ENCODE measurements around the gene UBTD2.

Gene UBTD2

GRCh38 chr5:172188033-172188892 lies 95.3 kb downstream of the UBTD2 start, which contains the start of gene STK10:
Gene STK10, minus strand, starts transcription at chr5:172188224. Its CDS starts 182 bp downstream, at chr5:172188042.
- peak within 1 kb of the TSS; percentile 70 for H3K4me2 ChIP-seq (ENCODE audit: low read length)
- peaks cover 29% of the 10 kb centered on the region for H3K4me1 ChIP-seq (ENCODE audit: low read length)
- peak within 1 kb of the TSS; percentile 57; the same call in 1 of the 2 replicates for H2AFZ ChIP-seq (ENCODE audit: low read depth, low read length)
- peak within 1 kb of the TSS; percentile 90 for H3K27ac ChIP-seq (ENCODE audit: low read length)
- peak within 1 kb of the TSS; percentile 89 for H3K4me3 ChIP-seq (ENCODE audit: low read length)
- no peaks in the 10 kb centered on the region for H3K9me3 ChIP-seq (ENCODE audit: insufficient read depth, low read length)
- no peaks in the 10 kb centered on the region for H3K27me3 ChIP-seq (ENCODE audit: low read depth, low read length)
- peaks cover 19% of the 10 kb centered on the region for H3K36me3 ChIP-seq (replicated peaks; ENCODE audit: low read depth, low read length)
- peaks cover 46% of the 10 kb centered on the region for H3K79me2 ChIP-seq (ENCODE audit: low read length)
- no peaks in the 10 kb centered on the region for H4K20me1 ChIP-seq (ENCODE audit: insufficient read depth, low read length)
- TF ChIP-seq EZH2phosphoT487 (IDR thresholded peaks at IDR 0.05; ENCODE audit: low read depth), result no peak
- TF ChIP-seq CTCF (IDR thresholded peaks at IDR 0.05; ENCODE audit: low read depth, low read length), result peak; percentile 90
- peak within 1 kb of the TSS; percentile 95 for H3K9ac ChIP-seq (ENCODE audit: low read length)

GRCh38 chr5:172187118-172188032 lies 96.2 kb downstream of the UBTD2 start:
- Histone ChIP-seq H3K4me3 (ENCODE audit: low read length) (peak overlapping the region; percentile 89), H3K4me2 (ENCODE audit: low read length) (peak overlapping the region; percentile 70), H3K79me2 (ENCODE audit: low read length) (peaks cover 55% of the 10 kb centered on the region), H3K36me3 (replicated peaks; ENCODE audit: low read depth, low read length) (peaks cover 23% of the 10 kb centered on the region), H2AFZ (ENCODE audit: low read depth, low read length) (peak overlapping the region; percentile 57; the same call in 1 of the 2 replicates), H3K4me1 (ENCODE audit: low read length) (peaks cover 29% of the 10 kb centered on the region), H3K9ac (ENCODE audit: low read length) (peak overlapping the region; percentile 95), H3K9me3 (ENCODE audit: insufficient read depth, low read length) (no peaks in the 10 kb centered on the region), H3K27ac (ENCODE audit: low read length) (peak overlapping the region; percentile 90), H4K20me1 (ENCODE audit: insufficient read depth, low read length) (no peaks in the 10 kb centered on the region), H3K27me3 (ENCODE audit: low read depth, low read length) (no peaks in the 10 kb centered on the region)
- 0 out of 2 replicates have a peak, but pooled peaks have one; percentile 6 for TF ChIP-seq CTCF (IDR thresholded peaks at IDR 0.05; ENCODE audit: low read depth, low read length)
- TF ChIP-seq EZH2phosphoT487 (IDR thresholded peaks at IDR 0.05; ENCODE audit: low read depth), result no peak

GRCh38 chr5:172186114-172186695 lies 97.4 kb downstream of the UBTD2 start:
- Histone ChIP-seq H3K4me3 (ENCODE audit: low read length) (peak overlapping the region; percentile 89), H3K9ac (ENCODE audit: low read length) (peak overlapping the region; percentile 95), H3K4me1 (ENCODE audit: low read length) (peaks cover 29% of the 10 kb centered on the region), H3K36me3 (replicated peaks; ENCODE audit: low read depth, low read length) (peaks cover 30% of the 10 kb centered on the region), H3K79me2 (ENCODE audit: low read length) (peaks cover 66% of the 10 kb centered on the region), H3K27me3 (ENCODE audit: low read depth, low read length) (no peaks in the 10 kb centered on the region), H3K9me3 (ENCODE audit: insufficient read depth, low read length) (peaks cover under 1% of the 10 kb centered on the region; the same call in 1 of the 2 replicates), H3K27ac (ENCODE audit: low read length) (peak overlapping the region; percentile 90), H2AFZ (ENCODE audit: low read depth, low read length) (no peak overlapping the region), H4K20me1 (ENCODE audit: insufficient read depth, low read length) (no peaks in the 10 kb centered on the region), H3K4me2 (ENCODE audit: low read length) (peak overlapping the region; percentile 70)
- TF ChIP-seq EZH2phosphoT487 (IDR thresholded peaks at IDR 0.05; ENCODE audit: low read depth), result no peak
- no peak for TF ChIP-seq CTCF (IDR thresholded peaks at IDR 0.05; ENCODE audit: low read depth, low read length)
